BLaER1 (cell line): ENCODE data around the gene FLRT2.
A peak's percentile ranks its signal among the peaks of the same experiment; 100 is the strongest.

ENCODE experiments used
- H3K27ac ChIP-seq: shearing (Covaris generic); formaldehyde crosslinking; 2 replicates; pipeline ENCODE4 v1.8.1; 2022
- H3K27me3 ChIP-seq: shearing (Covaris generic); formaldehyde crosslinking; 2 replicates; pipeline ENCODE4 v1.8.1; 2022
- H3K36me3 ChIP-seq: shearing (Covaris generic); formaldehyde crosslinking; 2 replicates; pipeline ENCODE4 v1.8.1; 2022
- H3K4me1 ChIP-seq: shearing (Covaris generic); formaldehyde crosslinking; 2 replicates; pipeline ENCODE4 v1.8.1; 2022
- H3K4me2 ChIP-seq: shearing (Covaris generic); formaldehyde crosslinking; 2 replicates; pipeline ENCODE4 v1.8.1; 2022
- H3K4me3 ChIP-seq: shearing (Covaris generic); formaldehyde crosslinking; 2 replicates; pipeline ENCODE4 v1.8.1; 2022
- H3K9ac ChIP-seq: shearing (Covaris generic); formaldehyde crosslinking; 2 replicates; pipeline ENCODE4 v1.8.1; 2022
- H3K9me3 ChIP-seq: shearing (Covaris generic); formaldehyde crosslinking; 2 replicates; pipeline ENCODE4 v1.8.1; 2022
- H4K20me1 ChIP-seq: shearing (Covaris generic); formaldehyde crosslinking; 2 replicates; pipeline ENCODE4 v1.8.1; 2022
- Cebpa-rat ChIP-seq: shearing (Covaris generic); IDR thresholded peaks from 2 replicates; pipeline ENCODE4 v1.8.1; 2022

FLRT2 gene

GRCh38 chr14:85584481-85584880 is 54.5 kb downstream of the FLRT2 start:
- H4K20me1 ChIP-seq: no peaks in the 10 kb centered on the region
- no peak overlapping the region for H3K9ac ChIP-seq
- no peak overlapping the region for H3K27ac ChIP-seq
- H3K4me1 ChIP-seq: peaks cover 28% of the 10 kb centered on the region
- peaks cover 5% of the 10 kb centered on the region; the same call in 1 of the 2 replicates for H3K9me3 ChIP-seq
- peak overlapping the region; percentile 67 for H3K4me2 ChIP-seq
- no peaks in the 10 kb centered on the region for H3K36me3 ChIP-seq
- no peaks in the 10 kb centered on the region for H3K27me3 ChIP-seq
- no peak for TF ChIP-seq Cebpa-rat
- no peak overlapping the region for H3K4me3 ChIP-seq

- no peak overlapping the region for H3K4me2 ChIP-seq
- no peaks in the 10 kb centered on the region for H3K36me3 ChIP-seq
Measured at GRCh38 chr14:85587151-85587711, 57.3 kb downstream of the FLRT2 start.

DNA sequence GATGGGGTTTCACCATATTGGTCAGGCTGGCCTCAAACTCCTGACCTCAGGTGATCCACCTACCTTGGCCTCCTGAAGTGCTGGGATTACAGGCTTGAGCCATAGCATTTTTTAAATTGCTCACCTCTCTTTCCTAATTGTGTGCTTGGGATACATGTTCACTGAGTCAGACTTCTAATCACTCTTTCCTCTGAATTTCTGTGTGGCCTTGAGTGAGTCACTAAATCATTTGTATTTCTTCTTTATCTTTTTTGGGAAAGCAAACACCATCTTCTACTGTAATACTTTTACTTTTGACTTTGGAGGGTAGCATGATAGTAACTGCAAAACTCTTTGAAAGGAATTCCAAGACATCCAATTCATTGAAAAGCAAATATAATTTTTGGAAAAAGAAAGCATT is 60.8 kb downstream of the FLRT2 start:
- H3K4me1 ChIP-seq: 0 out of 2 replicates have a peak, but pooled peaks cover 5% of the 10 kb centered on the region
- TF ChIP-seq Cebpa-rat: no peak
- no peaks in the 10 kb centered on the region for H3K36me3 ChIP-seq
- H3K27ac ChIP-seq: no peak overlapping the region
- peaks cover 13% of the 10 kb centered on the region for H3K9me3 ChIP-seq
- H4K20me1 ChIP-seq: no peaks in the 10 kb centered on the region
- H3K4me2 ChIP-seq: no peak overlapping the region
- H3K27me3 ChIP-seq: no peaks in the 10 kb centered on the region
- H3K9ac ChIP-seq: no peak overlapping the region
- no peak overlapping the region for H3K4me3 ChIP-seq

More at GRCh38 chr14:85587151-85587711, 57.3 kb downstream of the FLRT2 start:
- no peak overlapping the region for H3K27ac ChIP-seq
- H3K4me3 ChIP-seq: no peak overlapping the region
- H3K9ac ChIP-seq: no peak overlapping the region
- TF ChIP-seq Cebpa-rat: no peak
- H3K4me1 ChIP-seq: peaks cover 28% of the 10 kb centered on the region
- no peaks in the 10 kb centered on the region for H4K20me1 ChIP-seq
- peaks cover 12% of the 10 kb centered on the region for H3K9me3 ChIP-seq
- H3K27me3 ChIP-seq: no peaks in the 10 kb centered on the region

DNA sequence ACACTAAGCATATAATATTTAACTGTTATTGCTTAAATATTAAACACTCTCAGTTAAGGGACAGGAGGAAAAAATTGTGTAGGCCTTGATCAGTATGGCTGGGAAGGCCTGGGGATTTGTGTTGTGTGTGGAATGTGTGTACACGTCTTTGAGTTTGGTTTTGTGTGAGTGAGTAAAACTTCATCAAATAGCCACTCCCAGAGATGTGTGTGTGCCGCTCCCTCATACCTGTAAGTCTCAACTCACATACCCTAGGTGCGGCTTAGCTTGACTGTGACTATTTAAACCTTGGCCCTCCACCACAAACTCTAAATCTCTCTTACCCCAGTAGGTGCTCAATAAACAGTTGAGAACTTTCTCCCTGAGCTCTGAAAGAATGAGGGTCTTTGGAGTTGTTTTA is 64.3 kb downstream of the FLRT2 start:
- no peaks in the 10 kb centered on the region for H3K27me3 ChIP-seq
- no peaks in the 10 kb centered on the region for H3K4me1 ChIP-seq
- H4K20me1 ChIP-seq: no peaks in the 10 kb centered on the region
- no peaks in the 10 kb centered on the region for H3K36me3 ChIP-seq
- H3K9me3 ChIP-seq: peaks cover 15% of the 10 kb centered on the region
- H3K4me3 ChIP-seq: no peak overlapping the region
- TF ChIP-seq Cebpa-rat: no peak
- no peak overlapping the region for H3K9ac ChIP-seq
- no peak overlapping the region for H3K4me2 ChIP-seq
- no peak overlapping the region for H3K27ac ChIP-seq

- no peak overlapping the region for H3K4me2 ChIP-seq
- TF ChIP-seq Cebpa-rat: no peak
- H3K36me3 ChIP-seq: no peaks in the 10 kb centered on the region
- no peak overlapping the region for H3K9ac ChIP-seq
- H3K27me3 ChIP-seq: no peaks in the 10 kb centered on the region
- no peaks in the 10 kb centered on the region for H4K20me1 ChIP-seq
- 0 out of 2 replicates have a peak, but pooled peaks cover 5% of the 10 kb centered on the region for H3K9me3 ChIP-seq
- no peaks in the 10 kb centered on the region for H3K4me1 ChIP-seq
- H3K27ac ChIP-seq: no peak overlapping the region
- no peak overlapping the region for H3K4me3 ChIP-seq
Measured at GRCh38 chr14:85595981-85596380, 66.0 kb downstream of the FLRT2 start.

GRCh38 chr14:85596562-85596961 is 66.6 kb downstream of the FLRT2 start:
- TF ChIP-seq Cebpa-rat: no peak
- Histone ChIP-seq H3K27me3 (no peaks in the 10 kb centered on the region), H3K4me1 (no peaks in the 10 kb centered on the region), H3K9me3 (0 out of 2 replicates have a peak, but pooled peaks cover 5% of the 10 kb centered on the region), H3K36me3 (no peaks in the 10 kb centered on the region), H3K4me2 (no peak overlapping the region), H3K4me3 (no peak overlapping the region), H3K9ac (no peak overlapping the region), H4K20me1 (no peaks in the 10 kb centered on the region), H3K27ac (no peak overlapping the region)

DNA sequence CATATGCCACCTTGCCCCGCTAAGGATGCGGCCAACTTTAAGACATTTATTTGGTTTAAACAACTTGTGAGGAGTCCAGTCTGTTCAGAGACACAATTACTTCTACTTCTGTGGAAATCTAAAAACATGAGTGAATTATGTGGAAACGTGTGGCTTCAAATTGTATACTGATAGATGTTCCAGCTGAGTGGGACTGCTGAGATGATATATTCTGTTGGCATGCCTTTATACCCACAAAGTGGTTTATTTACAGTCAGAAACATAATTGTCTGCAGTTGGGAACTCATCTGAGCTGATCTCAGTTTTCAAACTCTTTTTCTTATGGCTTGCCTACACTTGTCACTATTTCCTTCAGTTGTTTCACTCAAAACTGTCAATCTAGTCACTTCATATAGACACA is 67.8 kb downstream of the FLRT2 start:
- Histone ChIP-seq H4K20me1 (no peaks in the 10 kb centered on the region), H3K9me3 (0 out of 2 replicates have a peak, but pooled peaks cover 5% of the 10 kb centered on the region), H3K9ac (no peak overlapping the region), H3K4me2 (no peak overlapping the region), H3K4me3 (no peak overlapping the region), H3K27me3 (no peaks in the 10 kb centered on the region), H3K4me1 (no peaks in the 10 kb centered on the region), H3K36me3 (no peaks in the 10 kb centered on the region), H3K27ac (no peak overlapping the region)
- no peak for TF ChIP-seq Cebpa-rat

DNA sequence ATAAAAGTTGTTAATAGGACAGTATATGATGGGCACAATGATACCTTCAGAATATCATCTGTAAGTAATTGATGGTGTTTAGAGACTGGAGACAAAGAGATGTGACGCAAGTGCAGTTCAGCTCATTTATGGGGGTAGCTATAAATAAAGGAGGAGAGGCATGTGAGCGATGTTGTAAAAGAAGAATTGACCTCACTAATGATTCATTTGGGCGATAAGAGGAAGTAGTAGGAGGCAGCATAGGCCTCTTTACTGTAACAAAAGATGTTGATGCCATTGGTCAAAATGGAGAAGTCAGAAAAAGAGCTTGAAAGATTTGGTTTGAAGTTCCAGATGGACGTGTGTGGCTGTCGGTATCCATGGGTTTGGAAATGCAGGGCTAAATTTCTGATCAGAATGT is 70.0 kb downstream of the FLRT2 start:
- TF ChIP-seq Cebpa-rat: no peak

DNA sequence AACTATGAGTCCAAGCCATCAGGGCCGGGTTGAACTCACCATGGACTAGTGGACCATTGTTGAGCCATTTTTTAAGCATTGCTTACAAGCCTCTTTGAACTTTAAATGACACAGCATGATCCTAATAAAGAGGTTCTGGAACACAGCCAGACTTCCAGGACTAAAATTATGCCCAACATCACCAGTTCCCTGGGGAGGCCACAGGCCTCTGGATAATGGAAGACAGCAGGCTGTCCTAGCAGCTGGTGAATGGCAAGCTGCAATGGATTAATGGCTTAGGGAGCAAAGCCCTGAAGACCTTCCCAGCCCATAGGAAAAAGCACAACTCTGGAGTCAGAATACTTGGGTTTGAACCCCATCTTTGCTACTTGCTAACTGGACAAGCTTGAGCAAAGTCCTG is 71.3 kb downstream of the FLRT2 start:
- no peaks in the 10 kb centered on the region for H3K36me3 ChIP-seq
- no peak overlapping the region for H3K9ac ChIP-seq
- no peaks in the 10 kb centered on the region for H3K4me1 ChIP-seq
- H3K4me3 ChIP-seq: no peak overlapping the region
- no peak for TF ChIP-seq Cebpa-rat
- no peaks in the 10 kb centered on the region for H3K27me3 ChIP-seq
- H4K20me1 ChIP-seq: no peaks in the 10 kb centered on the region
- H3K9me3 ChIP-seq: no peaks in the 10 kb centered on the region
- H3K27ac ChIP-seq: no peak overlapping the region
- no peak overlapping the region for H3K4me2 ChIP-seq

More for the DNA sequence above, 70.0 kb downstream of the FLRT2 start:
- 0 out of 2 replicates have a peak, but pooled peaks cover 5% of the 10 kb centered on the region for H3K9me3 ChIP-seq
- H4K20me1 ChIP-seq: no peaks in the 10 kb centered on the region
- no peak overlapping the region for H3K27ac ChIP-seq
- no peak overlapping the region for H3K4me2 ChIP-seq
- H3K4me3 ChIP-seq: no peak overlapping the region
- H3K4me1 ChIP-seq: no peaks in the 10 kb centered on the region
- no peaks in the 10 kb centered on the region for H3K27me3 ChIP-seq
- no peaks in the 10 kb centered on the region for H3K36me3 ChIP-seq
- no peak overlapping the region for H3K9ac ChIP-seq

DNA sequence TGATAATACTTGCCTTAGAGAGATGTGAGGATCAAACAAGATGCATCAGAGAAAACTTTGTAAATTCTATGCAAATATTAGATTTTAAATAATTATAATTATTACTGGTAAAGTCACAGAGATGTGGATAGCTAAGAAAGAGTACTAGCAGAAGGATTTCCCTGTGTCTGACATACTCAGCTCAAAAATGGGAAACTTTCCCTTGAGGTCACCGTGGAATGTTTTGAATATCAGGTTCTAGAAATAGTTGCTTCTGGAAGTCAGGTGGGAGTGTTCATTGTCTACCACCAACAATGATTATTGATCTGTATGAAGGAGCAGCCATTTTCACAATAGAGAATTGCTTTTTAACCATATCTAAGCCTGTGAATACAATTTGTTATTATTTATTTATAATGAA is 71.7 kb downstream of the FLRT2 start:
- no peak overlapping the region for H3K9ac ChIP-seq
- H3K36me3 ChIP-seq: no peaks in the 10 kb centered on the region
- no peak overlapping the region for H3K4me3 ChIP-seq
- no peak overlapping the region for H3K4me2 ChIP-seq
- H4K20me1 ChIP-seq: no peaks in the 10 kb centered on the region
- H3K27ac ChIP-seq: no peak overlapping the region
- no peaks in the 10 kb centered on the region for H3K9me3 ChIP-seq
- no peaks in the 10 kb centered on the region for H3K27me3 ChIP-seq
- no peaks in the 10 kb centered on the region for H3K4me1 ChIP-seq
- TF ChIP-seq Cebpa-rat: no peak

GRCh38 chr14:85602345-85602744 is 72.4 kb downstream of the FLRT2 start:
- no peaks in the 10 kb centered on the region for H4K20me1 ChIP-seq
- H3K27me3 ChIP-seq: no peaks in the 10 kb centered on the region
- H3K4me1 ChIP-seq: no peaks in the 10 kb centered on the region
- TF ChIP-seq Cebpa-rat: no peak
- no peak overlapping the region for H3K4me2 ChIP-seq
- no peak overlapping the region for H3K9ac ChIP-seq
- no peak overlapping the region for H3K4me3 ChIP-seq
- no peak overlapping the region for H3K27ac ChIP-seq
- H3K36me3 ChIP-seq: no peaks in the 10 kb centered on the region
- no peaks in the 10 kb centered on the region for H3K9me3 ChIP-seq
